GM21723 (cell line): ENCODE results near the gene FAM131A.

Experiments
- ATAC-seq: cut with Tn5 transposase; IDR thresholded peaks from one replicate; pipeline ENCODE4 v1.9.1; 2021; ENCODE audit warnings: mild to moderate bottlenecking, moderate library complexity; ENCODE audit not compliant: unreplicated experiment

The FAM131A gene

GRCh38 chr3:184389384-184389783, 52.0 kb downstream of the FAM131A start:
- no peak for ATAC-seq

GRCh38 chr3:184389935-184390528, 52.6 kb downstream of the FAM131A start:
- ATAC-seq = no peak

GRCh38 chr3:184391266-184391665, 53.9 kb downstream of the FAM131A start:
- ATAC-seq = no peak

GRCh38 chr3:184395320-184395660, 57.9 kb downstream of the FAM131A start:
- no peak for ATAC-seq
